Measurements from ENCODE around the gene SDC3. TPM values are rescaled to one million over a fixed set of nuclear protein-coding genes. Genes with fewer than 3 reads are reported as not detected.

Gene SDC3
- total and polyA plus RNA-seq, 2 donors (not counting 1 experiment from before 2014, with no cell fraction given) = 13.7 to 32.9 TPM

- H3K4me2 ChIP-seq (ENCODE audit: extremely low read depth, insufficient read depth, low read length) = no peak overlapping the region
- H3K4me1 ChIP-seq (ENCODE audit: control insufficient read depth, extremely low read depth, insufficient read depth, low read length) = peaks cover 2% of the 10 kb centered on the region
- no peak overlapping the region for H3K4me3 ChIP-seq (replicated peaks in 1 of 4; ENCODE audit: control extremely low read depth in 1 of 4, insufficient read depth in 1 of 4, low read depth in 3 of 4, low read length in 4 of 4)
- DNase-seq (ENCODE audit: low read depth in 2 of 2) = peak in 1 of 2 donors; percentile 53
- no peak overlapping the region for H3K27ac ChIP-seq (ENCODE audit: insufficient read depth, low read length)
- H3K9ac ChIP-seq (ENCODE audit: insufficient read depth, low read length) = no peak overlapping the region
- H3K79me2 ChIP-seq (ENCODE audit: control insufficient read depth, insufficient read depth, low read length) = no peaks in the 10 kb centered on the region
- H2AFZ ChIP-seq (ENCODE audit: low read length) = no peak overlapping the region
- no peaks in the 10 kb centered on the region for H4K20me1 ChIP-seq (ENCODE audit: control insufficient read depth, extremely low read depth, insufficient read depth, low read length)
- H3K9me3 ChIP-seq (ENCODE audit: control insufficient read depth, insufficient read depth, low read depth, low read length) = no peaks in the 10 kb centered on the region
- H3K27me3 ChIP-seq (ENCODE audit: control insufficient read depth, insufficient read depth, low read length) = peaks cover 2% of the 10 kb centered on the region
- no peaks in the 10 kb centered on the region for H3K36me3 ChIP-seq (ENCODE audit: control insufficient read depth, insufficient read depth, low read length)
- TF ChIP-seq EZH2 (IDR thresholded peaks at IDR 0.05; ENCODE audit: low read length, missing control alignments) (no peak), CTCF (conservative IDR thresholded peaks at IDR 0.05 in 1 of 2, IDR thresholded peaks at IDR 0.05 in 1 of 2; ENCODE audit: low read depth in 1 of 2, low read length in 2 of 2) (no peak)
These were observed 52.2 kb downstream of the SDC3 start for GRCh38 chr1:30856260-30856790.

GRCh38 chr1:30855686-30856259, 52.8 kb downstream of the SDC3 start:
- no peaks in the 10 kb centered on the region for H4K20me1 ChIP-seq (ENCODE audit: control insufficient read depth, extremely low read depth, insufficient read depth, low read length)
- H3K4me1 ChIP-seq (ENCODE audit: control insufficient read depth, extremely low read depth, insufficient read depth, low read length) = peaks cover 2% of the 10 kb centered on the region

GRCh38 chr1:30853350-30853749, 55.2 kb downstream of the SDC3 start:
- Histone ChIP-seq H3K4me2 (ENCODE audit: extremely low read depth, insufficient read depth, low read length) (no peak overlapping the region), H3K4me1 (ENCODE audit: control insufficient read depth, extremely low read depth, insufficient read depth, low read length) (peaks cover under 1% of the 10 kb centered on the region), H3K36me3 (ENCODE audit: control insufficient read depth, insufficient read depth, low read length) (no peaks in the 10 kb centered on the region), H3K27me3 (ENCODE audit: control insufficient read depth, insufficient read depth, low read length) (peaks cover 2% of the 10 kb centered on the region), H3K4me3 (replicated peaks in 1 of 4; ENCODE audit: control extremely low read depth in 1 of 4, insufficient read depth in 1 of 4, low read depth in 3 of 4, low read length in 4 of 4) (no peak overlapping the region), H3K79me2 (ENCODE audit: control insufficient read depth, insufficient read depth, low read length) (no peaks in the 10 kb centered on the region), H2AFZ (ENCODE audit: low read length) (no peak overlapping the region), H3K9me3 (ENCODE audit: control insufficient read depth, insufficient read depth, low read depth, low read length) (no peaks in the 10 kb centered on the region), H4K20me1 (ENCODE audit: control insufficient read depth, extremely low read depth, insufficient read depth, low read length) (no peaks in the 10 kb centered on the region), H3K27ac (ENCODE audit: insufficient read depth, low read length) (no peak overlapping the region), H3K9ac (ENCODE audit: insufficient read depth, low read length) (no peak overlapping the region)
- peak in 1 of 2 donors; percentile 39 for DNase-seq (ENCODE audit: low read depth in 2 of 2)
- no peak for TF ChIP-seq CTCF (conservative IDR thresholded peaks at IDR 0.05 in 1 of 2, IDR thresholded peaks at IDR 0.05 in 1 of 2; ENCODE audit: low read depth in 1 of 2, low read length in 2 of 2)
- no peak for TF ChIP-seq EZH2 (IDR thresholded peaks at IDR 0.05; ENCODE audit: low read length, missing control alignments)

More at GRCh38 chr1:30855686-30856259, 52.8 kb downstream of the SDC3 start:
- no peak overlapping the region for H3K4me3 ChIP-seq (replicated peaks in 1 of 4; ENCODE audit: control extremely low read depth in 1 of 4, insufficient read depth in 1 of 4, low read depth in 3 of 4, low read length in 4 of 4)
- H2AFZ ChIP-seq (ENCODE audit: low read length) = no peak overlapping the region
- H3K4me2 ChIP-seq (ENCODE audit: extremely low read depth, insufficient read depth, low read length) = no peak overlapping the region
- no peaks in the 10 kb centered on the region for H3K36me3 ChIP-seq (ENCODE audit: control insufficient read depth, insufficient read depth, low read length)
- DNase-seq (ENCODE audit: low read depth in 2 of 2) = no peak
- H3K9ac ChIP-seq (ENCODE audit: insufficient read depth, low read length) = no peak overlapping the region
- H3K9me3 ChIP-seq (ENCODE audit: control insufficient read depth, insufficient read depth, low read depth, low read length) = no peaks in the 10 kb centered on the region
- TF ChIP-seq EZH2 (IDR thresholded peaks at IDR 0.05; ENCODE audit: low read length, missing control alignments) (no peak), CTCF (conservative IDR thresholded peaks at IDR 0.05 in 1 of 2, IDR thresholded peaks at IDR 0.05 in 1 of 2; ENCODE audit: low read depth in 1 of 2, low read length in 2 of 2) (no peak)
- peaks cover 2% of the 10 kb centered on the region for H3K27me3 ChIP-seq (ENCODE audit: control insufficient read depth, insufficient read depth, low read length)
- no peaks in the 10 kb centered on the region for H3K79me2 ChIP-seq (ENCODE audit: control insufficient read depth, insufficient read depth, low read length)
- no peak overlapping the region for H3K27ac ChIP-seq (ENCODE audit: insufficient read depth, low read length)

Data from fibroblast of lung (primary cell).